Stimulated activated naive B cell treated with anti-CD40 and anti-IgM and Interleukin-4, amounts not matched to agents 10 μg/mL and 1 μg/mL and 100 μg/mL, for 72 hours (primary cell): ENCODE data around the gene GALNT9.

ENCODE experiments used
- ATAC-seq, 2 donors: fragments of 150-1000 bp; cut with Tn5 transposase; replicated peaks; 2 replicates each; pipeline ENCODE4 v1.10.0; 2021; ENCODE audit warnings: moderate library complexity in 1 of 2
- DNase-seq: peaks from one replicate; pipeline ENCODE4 v3.0.0; 2021
- H3K27ac Mint-ChIP-seq: one replicate; pipeline ENCODE4 v1.8.0; 2022; ENCODE audit warnings: mild to moderate bottlenecking, mixed read lengths
- H3K27me3 Mint-ChIP-seq, 2 donors: one replicate each; pipeline ENCODE4 v1.8.0; 2022; ENCODE audit warnings: mixed read lengths in 2 of 2
- H3K36me3 Mint-ChIP-seq, 2 donors: one replicate each; pipeline ENCODE4 v1.8.0; 2022; ENCODE audit warnings: mixed read lengths in 2 of 2, mild to moderate bottlenecking in 1 of 2
- H3K4me1 Mint-ChIP-seq, 2 donors: one replicate each; pipeline ENCODE4 v1.8.0; 2022; ENCODE audit warnings: mixed read lengths in 2 of 2, mild to moderate bottlenecking in 1 of 2
- H3K4me3 Mint-ChIP-seq, 2 donors: one replicate each; pipeline ENCODE4 v1.8.0; 2022; ENCODE audit warnings: mild to moderate bottlenecking in 2 of 2, mixed read lengths in 2 of 2, moderate library complexity in 1 of 2
- H3K9me3 Mint-ChIP-seq, 2 donors: one replicate each; pipeline ENCODE4 v1.8.0; 2022; ENCODE audit warnings: mixed read lengths in 2 of 2, mild to moderate bottlenecking in 1 of 2

GALNT9 gene

GRCh38 chr12:132286912-132287311 lies 42.5 kb downstream of the GALNT9 start:
- Mint-ChIP-seq H3K27ac (no peak overlapping the region), H3K4me3 (no peak overlapping the region), H3K27me3 (peaks cover 36 to 47% of the 10 kb centered on the region in 2 donors), H3K9me3 (peaks cover under 1% of the 10 kb centered on the region in 2 donors), H3K36me3 (peaks cover 0 to 5% of the 10 kb centered on the region in 2 donors), H3K4me1 (peaks cover 11 to 16% of the 10 kb centered on the region in 2 donors)
- DNase-seq: no peak
- no peak for ATAC-seq

- H3K27ac Mint-ChIP-seq: no peak overlapping the region
- peaks cover 36 to 47% of the 10 kb centered on the region in 2 donors for H3K27me3 Mint-ChIP-seq
- no peak overlapping the region for H3K4me3 Mint-ChIP-seq
- ATAC-seq (no peak), DNase-seq (no peak)
- peaks cover 10 to 15% of the 10 kb centered on the region in 2 donors for H3K4me1 Mint-ChIP-seq
- no peaks in the 10 kb centered on the region for H3K9me3 Mint-ChIP-seq
- H3K36me3 Mint-ChIP-seq: peaks cover 0 to 4% of the 10 kb centered on the region in 2 donors
Observed at GRCh38 chr12:132285991-132286681, 43.3 kb downstream of the GALNT9 start.

- H3K27me3 Mint-ChIP-seq: peaks cover 45 to 57% of the 10 kb centered on the region in 2 donors
- H3K4me1 Mint-ChIP-seq: peaks cover 10 to 15% of the 10 kb centered on the region in 2 donors
- peak overlapping the region in 1 of 2 donors; percentile 38 for H3K4me3 Mint-ChIP-seq
- H3K9me3 Mint-ChIP-seq: no peaks in the 10 kb centered on the region
- DNase-seq (no peak), ATAC-seq (no peak)
- H3K27ac Mint-ChIP-seq: peak overlapping the region; percentile 22
- peaks cover 0 to 4% of the 10 kb centered on the region in 2 donors for H3K36me3 Mint-ChIP-seq
Observed at GRCh38 chr12:132284827-132285741, 44.3 kb downstream of the GALNT9 start.

- peaks cover 10 to 15% of the 10 kb centered on the region in 2 donors for H3K4me1 Mint-ChIP-seq
- ATAC-seq (peak in 1 of 2 donors; percentile 34), DNase-seq (no peak)
- H3K36me3 Mint-ChIP-seq: peaks cover 0 to 4% of the 10 kb centered on the region in 2 donors
- no peak overlapping the region for H3K27ac Mint-ChIP-seq
- no peaks in the 10 kb centered on the region for H3K9me3 Mint-ChIP-seq
- no peak overlapping the region for H3K4me3 Mint-ChIP-seq
- H3K27me3 Mint-ChIP-seq: peaks cover 51 to 65% of the 10 kb centered on the region in 2 donors
Observed at GRCh38 chr12:132284071-132284826, 45.1 kb downstream of the GALNT9 start.

GRCh38 chr12:132282950-132283771 lies 46.2 kb downstream of the GALNT9 start:
- DNase-seq (no peak), ATAC-seq (peak; percentile 39 to 67)
- no peaks in the 10 kb centered on the region for H3K9me3 Mint-ChIP-seq
- H3K36me3 Mint-ChIP-seq: peaks cover 0 to 4% of the 10 kb centered on the region in 2 donors
- H3K4me3 Mint-ChIP-seq: no peak overlapping the region
- H3K27ac Mint-ChIP-seq: no peak overlapping the region
- H3K4me1 Mint-ChIP-seq: peaks cover 10 to 15% of the 10 kb centered on the region in 2 donors
- peaks cover 55 to 76% of the 10 kb centered on the region in 2 donors for H3K27me3 Mint-ChIP-seq

- H3K27ac Mint-ChIP-seq: no peak overlapping the region
- peaks cover 10 to 15% of the 10 kb centered on the region in 2 donors for H3K4me1 Mint-ChIP-seq
- no peaks in the 10 kb centered on the region for H3K9me3 Mint-ChIP-seq
- ATAC-seq: no peak
- no peak overlapping the region for H3K4me3 Mint-ChIP-seq
- peaks cover 0 to 4% of the 10 kb centered on the region in 2 donors for H3K36me3 Mint-ChIP-seq
- peaks cover 52 to 74% of the 10 kb centered on the region in 2 donors for H3K27me3 Mint-ChIP-seq
- DNase-seq: no peak
Observed at GRCh38 chr12:132282031-132282949, 47.1 kb downstream of the GALNT9 start.

- no peak overlapping the region for H3K27ac Mint-ChIP-seq
- peaks cover 0 to 4% of the 10 kb centered on the region in 2 donors for H3K36me3 Mint-ChIP-seq
- H3K4me3 Mint-ChIP-seq: no peak overlapping the region
- H3K4me1 Mint-ChIP-seq: peaks cover 10 to 15% of the 10 kb centered on the region in 2 donors
- no peak for DNase-seq
- peaks cover 51 to 74% of the 10 kb centered on the region in 2 donors for H3K27me3 Mint-ChIP-seq
- ATAC-seq: no peak
- H3K9me3 Mint-ChIP-seq: no peaks in the 10 kb centered on the region
Observed at GRCh38 chr12:132281038-132281437, 48.4 kb downstream of the GALNT9 start.

GRCh38 chr12:132280406-132280805 lies 49.0 kb downstream of the GALNT9 start:
- ATAC-seq (no peak), DNase-seq (no peak)
- Mint-ChIP-seq H3K36me3 (peaks cover 0 to 2% of the 10 kb centered on the region in 2 donors), H3K27me3 (peaks cover 50 to 74% of the 10 kb centered on the region in 2 donors), H3K4me3 (no peak overlapping the region), H3K27ac (no peak overlapping the region), H3K4me1 (peaks cover 6 to 10% of the 10 kb centered on the region in 2 donors), H3K9me3 (no peaks in the 10 kb centered on the region)

GRCh38 chr12:132279930-132280329 lies 49.5 kb downstream of the GALNT9 start:
- no peaks in the 10 kb centered on the region for H3K9me3 Mint-ChIP-seq
- H3K27ac Mint-ChIP-seq: no peak overlapping the region
- no peak for ATAC-seq
- no peak for DNase-seq
- peaks cover 46 to 74% of the 10 kb centered on the region in 2 donors for H3K27me3 Mint-ChIP-seq
- peaks cover 6 to 9% of the 10 kb centered on the region in 2 donors for H3K4me1 Mint-ChIP-seq
- H3K4me3 Mint-ChIP-seq: no peak overlapping the region
- H3K36me3 Mint-ChIP-seq: peaks cover 0 to 2% of the 10 kb centered on the region in 2 donors

- Mint-ChIP-seq H3K9me3 (no peaks in the 10 kb centered on the region), H3K27me3 (peaks cover 40 to 74% of the 10 kb centered on the region in 2 donors), H3K4me3 (no peak overlapping the region), H3K4me1 (peaks cover 6 to 9% of the 10 kb centered on the region in 2 donors), H3K36me3 (peaks cover 0 to 2% of the 10 kb centered on the region in 2 donors), H3K27ac (no peak overlapping the region)
- no peak for DNase-seq
- ATAC-seq: no peak
Observed at GRCh38 chr12:132279184-132279889, 50.1 kb downstream of the GALNT9 start.

GRCh38 chr12:132278401-132279183 lies 50.8 kb downstream of the GALNT9 start:
- DNase-seq (no peak), ATAC-seq (no peak)
- Mint-ChIP-seq H3K4me3 (no peak overlapping the region), H3K27ac (no peak overlapping the region), H3K9me3 (no peaks in the 10 kb centered on the region), H3K27me3 (peaks cover 36 to 74% of the 10 kb centered on the region in 2 donors), H3K36me3 (no peaks in the 10 kb centered on the region), H3K4me1 (peaks cover 3 to 9% of the 10 kb centered on the region in 2 donors)
